Stimulated activated CD4-positive, alpha-beta T cell treated with anti-CD3 and anti-CD28 coated beads, Interleukin-1b, Interleukin-23, amount 100 ng/mL, for 1 hour (primary cell): ENCODE data around the gene PTGER4.
"Not testable (repeated sequence)": the region's sequence is repeated elsewhere in the genome, so short reads cannot be mapped to it uniquely, and the experiment has no call there.

ENCODE experiments used
- DNase-seq, 2 donors: peaks; one replicate each; pipeline ENCODE4 v3.0.0-alpha.2; 2020; ENCODE audit warnings: low read depth in 2 of 2

The PTGER4 gene

DNA sequence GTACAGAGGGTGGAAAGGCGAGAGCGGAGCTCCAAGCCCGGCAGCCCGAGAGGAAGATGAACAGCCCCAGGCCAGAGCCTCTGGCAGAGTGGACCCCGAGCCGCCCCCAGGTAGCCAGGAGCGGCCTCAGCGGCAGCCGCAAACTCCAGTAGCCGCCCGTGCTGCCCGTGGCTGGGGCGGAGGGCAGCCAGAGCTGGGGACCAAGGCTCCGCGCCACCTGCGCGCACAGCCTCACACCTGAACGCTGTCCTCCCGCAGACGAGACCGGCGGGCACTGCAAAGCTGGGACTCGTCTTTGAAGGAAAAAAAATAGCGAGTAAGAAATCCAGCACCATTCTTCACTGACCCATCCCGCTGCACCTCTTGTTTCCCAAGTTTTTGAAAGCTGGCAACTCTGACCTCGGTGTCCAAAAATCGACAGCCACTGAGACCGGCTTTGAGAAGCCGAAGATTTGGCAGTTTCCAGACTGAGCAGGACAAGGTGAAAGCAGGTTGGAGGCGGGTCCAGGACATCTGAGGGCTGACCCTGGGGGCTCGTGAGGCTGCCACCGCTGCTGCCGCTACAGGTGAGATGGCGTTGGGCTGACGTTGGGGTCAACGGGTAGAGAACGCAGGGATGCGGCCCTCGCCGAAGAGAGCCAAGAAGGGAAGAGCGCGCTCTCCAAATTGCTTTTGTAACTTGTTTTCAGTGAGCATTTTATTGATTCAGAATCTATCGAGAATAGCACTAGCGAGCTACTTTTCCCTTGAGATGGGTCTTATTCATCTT, at the start of gene PTGER4:
Gene PTGER4, plus strand, starts transcription at position 3 of the 769 bp plus-strand sequence. CDS start 1,079 bp downstream, outside the sequence.
- no peak for DNase-seq

DNA sequence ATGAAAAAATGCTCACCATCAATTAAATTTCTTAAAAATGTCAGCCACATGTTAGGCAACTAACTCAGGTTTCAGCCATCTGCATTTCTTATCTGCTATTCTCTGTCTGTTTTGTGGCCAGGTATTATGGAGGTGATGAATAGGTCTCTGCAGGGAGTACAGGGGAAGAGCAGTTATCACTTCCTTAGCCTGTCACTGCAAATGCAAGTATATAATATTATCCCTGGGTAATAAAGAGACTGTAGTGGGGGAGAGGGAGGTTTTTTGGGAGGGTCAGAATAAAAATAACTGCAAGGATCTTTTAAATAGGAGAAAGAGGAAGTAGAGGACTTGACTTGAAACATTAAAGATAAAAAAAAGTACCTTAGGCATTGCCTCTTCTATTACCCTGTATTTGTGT, 49.6 kb upstream of the PTGER4 start:
- no peak for DNase-seq

- no peak for DNase-seq
These were observed 48.5 kb upstream of the PTGER4 start for GRCh38 chr5:40631236-40631635.

GRCh38 chr5:40634154-40634553, 45.6 kb upstream of the PTGER4 start:
- no peak for DNase-seq

DNA sequence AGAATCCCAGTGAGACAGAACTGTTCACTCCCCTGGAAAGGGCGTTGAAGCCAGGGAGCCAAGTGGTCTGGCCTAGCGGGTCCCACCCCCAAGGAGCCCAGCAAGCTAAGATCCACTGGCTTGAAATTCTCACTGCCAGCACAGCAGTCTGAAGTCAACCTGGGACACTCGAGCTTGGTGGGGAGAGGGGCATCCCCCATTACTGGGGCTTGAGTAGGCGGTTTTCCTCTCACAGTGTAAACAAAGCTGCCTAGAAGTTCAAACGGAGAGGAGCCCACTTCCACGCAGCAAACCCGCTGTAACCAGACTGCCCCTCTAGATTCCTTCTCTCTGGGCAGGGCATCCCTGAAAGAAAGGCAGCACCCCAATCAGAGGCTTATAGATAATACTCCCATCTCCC, 45.1 kb upstream of the PTGER4 start:
- DNase-seq: no peak

DNA sequence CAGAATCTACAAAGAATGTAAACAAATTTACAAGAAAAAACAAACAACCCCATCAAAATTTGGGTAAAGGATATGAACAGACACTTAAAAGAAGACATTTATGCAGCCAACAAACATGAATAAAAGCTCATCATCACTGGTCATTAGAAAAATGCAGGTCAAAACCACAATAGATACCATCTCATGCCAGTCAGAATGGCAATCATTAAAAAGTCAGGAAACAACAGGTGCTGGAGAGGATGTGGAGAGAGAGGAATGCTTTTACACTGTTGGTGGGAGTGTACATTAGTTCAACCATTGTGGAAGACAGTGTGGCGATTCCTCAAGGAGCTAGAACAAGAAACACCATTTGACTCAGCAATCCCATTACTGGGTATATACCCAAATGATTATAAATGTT, 40.2 kb upstream of the PTGER4 start:
- DNase-seq: not testable (repeated sequence)

- no peak for DNase-seq
These were observed 33.4 kb upstream of the PTGER4 start for GRCh38 chr5:40646266-40646665.

DNA sequence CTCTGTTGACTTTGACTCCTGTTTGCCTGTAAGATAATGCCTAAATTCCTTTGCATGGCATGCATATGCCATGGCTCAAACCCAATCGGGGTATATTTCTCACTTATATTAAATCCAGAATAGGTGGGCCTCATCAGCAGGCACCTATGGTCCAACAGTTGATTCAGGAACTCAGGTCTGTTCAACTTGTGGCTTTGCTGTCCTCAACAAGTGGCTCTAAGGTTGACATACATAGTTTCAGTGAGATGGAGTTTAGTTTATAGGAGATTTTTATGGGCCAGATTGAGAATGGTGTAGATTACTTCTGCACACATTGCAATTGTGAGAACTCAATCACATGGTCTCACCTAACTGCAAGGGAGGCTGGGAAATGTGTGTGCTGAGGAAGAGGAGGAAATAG, 31.6 kb upstream of the PTGER4 start:
- DNase-seq: no peak

- DNase-seq: no peak
These were observed 30.2 kb upstream of the PTGER4 start for GRCh38 chr5:40649463-40650030.

DNA sequence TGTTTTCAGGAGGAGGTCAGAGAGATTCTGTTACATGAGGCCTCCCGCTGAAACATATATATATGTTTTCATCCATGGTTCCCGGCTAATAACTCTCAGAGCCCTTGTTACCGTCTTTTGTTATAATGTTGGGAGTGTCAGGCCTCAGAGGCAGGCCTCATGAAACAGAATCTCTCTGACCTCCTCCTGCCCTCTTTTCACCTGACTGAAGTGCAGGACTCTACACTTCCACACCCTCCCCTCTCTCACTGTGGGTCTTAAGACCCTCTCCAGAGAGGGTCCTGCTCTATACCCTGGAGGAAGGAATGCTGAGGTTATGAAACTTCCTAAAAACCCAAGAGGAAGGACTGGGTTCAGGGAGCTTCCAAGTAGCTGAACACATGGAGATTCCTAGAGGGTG, 28.5 kb upstream of the PTGER4 start:
- DNase-seq: no peak

- no peak for DNase-seq
These were observed 27.1 kb upstream of the PTGER4 start for GRCh38 chr5:40652441-40653220.

- no peak for DNase-seq
These were observed 26.3 kb upstream of the PTGER4 start for GRCh38 chr5:40653221-40654022.

DNA sequence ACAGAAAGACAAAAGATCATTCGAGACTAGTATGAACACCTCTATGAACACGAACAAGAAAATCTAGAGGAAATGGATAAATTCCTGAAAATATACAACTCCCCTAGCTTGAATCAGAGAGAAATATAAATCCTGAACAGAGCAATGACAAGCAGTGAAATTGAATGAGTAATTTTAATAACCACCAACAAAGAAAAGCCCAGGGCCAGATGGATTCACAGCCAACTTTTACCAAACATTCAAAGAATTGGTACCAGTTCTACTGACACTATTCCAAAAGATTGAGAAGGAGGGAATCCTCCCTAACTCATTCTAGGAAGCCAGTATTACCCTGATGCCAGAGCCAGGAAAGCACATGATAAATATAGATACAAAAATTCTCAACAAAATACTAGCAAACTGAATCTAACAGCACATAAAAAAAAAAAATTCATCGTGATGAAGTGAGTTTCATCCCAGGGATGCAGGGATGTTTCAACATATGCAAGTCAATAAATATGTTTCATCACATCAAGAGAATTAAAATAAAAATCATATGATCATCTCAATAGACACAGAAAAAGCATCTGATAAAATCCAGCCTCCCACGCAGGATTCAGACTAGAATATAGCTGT, 25.2 kb upstream of the PTGER4 start:
- DNase-seq: no peak

GRCh38 chr5:40655138-40655537, 24.6 kb upstream of the PTGER4 start:
- DNase-seq: no peak

- DNase-seq: not testable (repeated sequence)
These were observed 23.6 kb upstream of the PTGER4 start for GRCh38 chr5:40656091-40656490.

DNA sequence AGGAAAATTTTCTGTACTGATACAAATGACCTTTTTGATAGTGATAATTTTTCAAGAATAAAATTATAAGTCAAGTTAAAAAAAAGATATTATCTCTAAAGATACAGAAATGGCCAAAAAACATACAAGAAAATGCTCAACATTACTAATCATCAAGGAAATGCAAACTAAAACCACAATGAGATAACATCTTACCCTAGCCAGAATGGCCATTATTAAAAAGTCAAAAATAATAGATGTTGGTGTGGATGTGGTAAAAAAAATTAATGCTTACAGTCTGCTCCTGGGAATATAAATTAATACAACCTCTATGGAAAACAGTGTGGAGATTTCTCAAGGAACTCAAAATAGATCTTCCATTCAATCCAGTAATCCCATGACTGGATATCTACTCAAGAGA, 22.9 kb upstream of the PTGER4 start:
- no peak for DNase-seq

- no peak for DNase-seq
These were observed 19.0 kb upstream of the PTGER4 start for GRCh38 chr5:40660751-40661150.

GRCh38 chr5:40665635-40666298, 13.9 kb upstream of the PTGER4 start:
- DNase-seq: no peak

GRCh38 chr5:40666657-40667056, 13.1 kb upstream of the PTGER4 start:
- no peak for DNase-seq

DNA sequence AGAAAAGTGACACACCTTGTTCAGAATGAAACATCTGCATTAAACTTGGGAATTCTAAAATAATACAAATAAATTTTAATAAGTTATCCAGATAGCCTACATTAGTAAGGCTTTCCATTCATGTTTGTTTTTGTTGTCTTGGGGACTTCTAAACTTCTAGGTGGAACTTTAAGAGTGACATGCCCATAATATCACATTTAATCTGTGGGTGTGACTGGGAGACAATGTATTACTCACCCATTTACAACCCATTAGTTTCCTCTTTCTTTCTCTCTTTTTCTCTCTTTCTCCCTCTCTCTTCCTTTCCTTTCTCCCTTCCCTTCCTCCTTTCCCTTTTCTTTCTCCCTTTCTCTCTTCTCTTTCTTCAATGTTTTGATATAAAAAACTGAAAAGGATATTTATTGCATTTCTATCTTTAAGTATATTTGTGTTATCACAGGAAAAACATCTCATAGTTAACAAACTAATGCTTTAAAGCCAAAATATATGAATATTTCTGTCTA, 12.5 kb upstream of the PTGER4 start:
- DNase-seq: no peak
